PC-9 (cell line): ENCODE data around the gene ENTHD1.

ENCODE experiments used
- EZH2 ChIP-seq: fragments of 200-600 bp; sonication (generic); IDR thresholded peaks from 2 replicates; pipeline ENCODE4 v1.8.0; 2017; ENCODE audit warnings: antibody characterized with exemption, low read depth
- TF ChIP-seq, protein P1 (sequence below): fragments of 200-600 bp; sonication (generic); conservative IDR thresholded peaks from 2 replicates; pipeline ENCODE4 v1.6.1; 2017; ENCODE audit warnings: mixed run types, antibody characterized with exemption, mild to moderate bottlenecking, moderate library complexity

DNA sequence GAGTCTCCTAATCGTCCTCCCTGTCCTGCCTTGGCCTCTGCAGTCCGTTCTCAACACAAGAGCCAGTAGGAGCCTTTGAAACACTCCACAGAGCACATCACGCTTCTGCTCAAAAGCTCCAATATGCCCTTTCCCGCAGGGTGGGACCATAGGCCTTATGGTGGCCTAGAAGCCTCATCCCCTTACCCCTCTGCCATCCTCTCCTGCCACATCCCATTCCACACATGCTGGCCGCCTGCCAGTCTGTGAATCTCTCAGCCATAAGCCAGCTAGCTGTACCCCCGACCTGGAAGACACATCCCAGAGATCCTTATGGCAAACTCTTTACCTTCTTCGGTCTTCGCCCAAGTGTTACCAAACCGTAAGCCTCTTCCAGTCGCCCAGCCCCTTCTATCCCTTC lies 157.8 kb downstream of the ENTHD1 start:
- TF ChIP-seq, protein P1, sequence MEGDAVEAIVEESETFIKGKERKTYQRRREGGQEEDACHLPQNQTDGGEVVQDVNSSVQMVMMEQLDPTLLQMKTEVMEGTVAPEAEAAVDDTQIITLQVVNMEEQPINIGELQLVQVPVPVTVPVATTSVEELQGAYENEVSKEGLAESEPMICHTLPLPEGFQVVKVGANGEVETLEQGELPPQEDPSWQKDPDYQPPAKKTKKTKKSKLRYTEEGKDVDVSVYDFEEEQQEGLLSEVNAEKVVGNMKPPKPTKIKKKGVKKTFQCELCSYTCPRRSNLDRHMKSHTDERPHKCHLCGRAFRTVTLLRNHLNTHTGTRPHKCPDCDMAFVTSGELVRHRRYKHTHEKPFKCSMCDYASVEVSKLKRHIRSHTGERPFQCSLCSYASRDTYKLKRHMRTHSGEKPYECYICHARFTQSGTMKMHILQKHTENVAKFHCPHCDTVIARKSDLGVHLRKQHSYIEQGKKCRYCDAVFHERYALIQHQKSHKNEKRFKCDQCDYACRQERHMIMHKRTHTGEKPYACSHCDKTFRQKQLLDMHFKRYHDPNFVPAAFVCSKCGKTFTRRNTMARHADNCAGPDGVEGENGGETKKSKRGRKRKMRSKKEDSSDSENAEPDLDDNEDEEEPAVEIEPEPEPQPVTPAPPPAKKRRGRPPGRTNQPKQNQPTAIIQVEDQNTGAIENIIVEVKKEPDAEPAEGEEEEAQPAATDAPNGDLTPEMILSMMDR: no peak
- no peak for TF ChIP-seq EZH2
